HFFc6 (cell line): ENCODE measurements around the gene DNMT1. TPM values are rescaled to one million over a fixed set of nuclear protein-coding genes. Genes with fewer than 3 reads are reported as not detected.

Experiments
- DNase-seq: peaks from one replicate; pipeline ENCODE4 v3.0.0-alpha.2; 2018
- H3K27ac Mint-ChIP-seq: 2 replicates; pipeline ENCODE4 v1.8.0; 2020; ENCODE audit warnings: mild to moderate bottlenecking, mixed read lengths
- H3K27me3 Mint-ChIP-seq: 2 replicates; pipeline ENCODE4 v1.8.0; 2021; ENCODE audit warnings: mild to moderate bottlenecking, moderate library complexity, mixed read lengths; ENCODE audit not compliant: insufficient read depth
- H3K36me3 Mint-ChIP-seq: 2 replicates; pipeline ENCODE4 v1.8.0; 2021; ENCODE audit warnings: low read depth, mixed read lengths
- H3K4me1 Mint-ChIP-seq: 2 replicates; pipeline ENCODE4 v1.8.0; 2020; ENCODE audit warnings: low read depth, mixed read lengths
- H3K4me3 Mint-ChIP-seq: 2 replicates; pipeline ENCODE4 v1.8.0; 2020; ENCODE audit warnings: mild to moderate bottlenecking, moderate library complexity, mixed read lengths
- H3K9me3 Mint-ChIP-seq: 2 replicates; pipeline ENCODE4 v1.8.0; 2020; ENCODE audit warnings: mild to moderate bottlenecking, mixed read lengths
- CTCF ChIP-seq: fragments of 200-600 bp; sonication (generic); IDR thresholded peaks from 2 replicates; pipeline ENCODE4 v1.5.0; 2021; ENCODE audit warnings: antibody characterized with exemption, mild to moderate bottlenecking
- total RNA-seq, 6 experiments: library from RNA; stranded (reverse); fragmentation: NEBNext Ultra II Directional; extraction: Animal tissue kit (Norgen Biotek cat#: 25700); gene quantifications; 2 replicates in 1 of 6; 3 replicates in 5 of 6; pipeline ENCODE4 v1.2.3, GENCODE V29; 2021

Gene DNMT1
- total RNA-seq, 6 experiments from 2014 or later: 74.5 to 135 (median 125) TPM

- H3K27ac Mint-ChIP-seq: peak overlapping the region; percentile 86
Observed at GRCh38 chr19:10107254-10107653, 87.5 kb downstream of the DNMT1 start.

GRCh38 chr19:10106100-10106936 is 88.4 kb downstream of the DNMT1 start, which contains the start of gene PPAN:
TSS of gene PPAN (plus strand) at chr19:10106362. CDS start at chr19:10106395, 33 bp downstream.
- H3K4me1 Mint-ChIP-seq: peaks cover 9% of the 10 kb centered on the region
- H3K27me3 Mint-ChIP-seq: peaks cover 2% of the 10 kb centered on the region
- H3K27ac Mint-ChIP-seq: peak within 1 kb of the TSS; percentile 86
- no peaks in the 10 kb centered on the region for H3K9me3 Mint-ChIP-seq
- DNase-seq: peak; percentile 98
- H3K4me3 Mint-ChIP-seq: peak within 1 kb of the TSS; percentile 98
- TF ChIP-seq CTCF: 0 out of 2 replicates have a peak, but pooled peaks have one; percentile 10
- H3K36me3 Mint-ChIP-seq: peaks cover 14% of the 10 kb centered on the region

More at GRCh38 chr19:10107254-10107653, 87.5 kb downstream of the DNMT1 start:
- H3K27me3 Mint-ChIP-seq: peaks cover 2% of the 10 kb centered on the region
- H3K4me3 Mint-ChIP-seq: peak overlapping the region; percentile 98
- H3K36me3 Mint-ChIP-seq: peaks cover 14% of the 10 kb centered on the region
- H3K9me3 Mint-ChIP-seq: no peaks in the 10 kb centered on the region
- H3K4me1 Mint-ChIP-seq: peaks cover 12% of the 10 kb centered on the region
- TF ChIP-seq CTCF: no peak
- DNase-seq: no peak

GRCh38 chr19:10105509-10106099 is 89.1 kb downstream of the DNMT1 start:
- Mint-ChIP-seq H3K36me3 (peaks cover 14% of the 10 kb centered on the region), H3K4me1 (peaks cover 9% of the 10 kb centered on the region), H3K4me3 (peak overlapping the region; percentile 98), H3K27me3 (peaks cover 2% of the 10 kb centered on the region; the same call in 1 of the 2 replicates), H3K9me3 (no peaks in the 10 kb centered on the region), H3K27ac (peak overlapping the region; percentile 86)
- TF ChIP-seq CTCF: no peak
- DNase-seq: no peak

GRCh38 chr19:10104665-10105508 is 89.9 kb downstream of the DNMT1 start:
- Mint-ChIP-seq H3K9me3 (no peaks in the 10 kb centered on the region), H3K36me3 (peaks cover 14% of the 10 kb centered on the region), H3K4me3 (no peak overlapping the region; the same call in 1 of the 2 replicates), H3K27ac (peak overlapping the region; percentile 86; the same call in 1 of the 2 replicates), H3K4me1 (peaks cover 9% of the 10 kb centered on the region), H3K27me3 (peaks cover 2% of the 10 kb centered on the region; the same call in 1 of the 2 replicates)
- DNase-seq: no peak
- TF ChIP-seq CTCF: no peak

- Mint-ChIP-seq H3K27ac (no peak overlapping the region), H3K4me1 (peaks cover 15% of the 10 kb centered on the region)
Observed at GRCh38 chr19:10104130-10104513, 90.6 kb downstream of the DNMT1 start.

More at GRCh38 chr19:10104130-10104513, 90.6 kb downstream of the DNMT1 start:
- no peak for TF ChIP-seq CTCF
- no peak for DNase-seq
- Mint-ChIP-seq H3K4me3 (no peak overlapping the region), H3K36me3 (peaks cover 9% of the 10 kb centered on the region), H3K9me3 (no peaks in the 10 kb centered on the region), H3K27me3 (peaks cover 2% of the 10 kb centered on the region; the same call in 1 of the 2 replicates)
